GM18502 (cell line): Measurements from ENCODE around the gene CTTN.

ENCODE experiments used
- ATAC-seq: cut with Tn5 transposase; IDR thresholded peaks from one replicate; pipeline ENCODE4 v1.9.1; 2021; ENCODE audit warnings: mild to moderate bottlenecking; ENCODE audit not compliant: unreplicated experiment, poor library complexity

The CTTN gene

DNA sequence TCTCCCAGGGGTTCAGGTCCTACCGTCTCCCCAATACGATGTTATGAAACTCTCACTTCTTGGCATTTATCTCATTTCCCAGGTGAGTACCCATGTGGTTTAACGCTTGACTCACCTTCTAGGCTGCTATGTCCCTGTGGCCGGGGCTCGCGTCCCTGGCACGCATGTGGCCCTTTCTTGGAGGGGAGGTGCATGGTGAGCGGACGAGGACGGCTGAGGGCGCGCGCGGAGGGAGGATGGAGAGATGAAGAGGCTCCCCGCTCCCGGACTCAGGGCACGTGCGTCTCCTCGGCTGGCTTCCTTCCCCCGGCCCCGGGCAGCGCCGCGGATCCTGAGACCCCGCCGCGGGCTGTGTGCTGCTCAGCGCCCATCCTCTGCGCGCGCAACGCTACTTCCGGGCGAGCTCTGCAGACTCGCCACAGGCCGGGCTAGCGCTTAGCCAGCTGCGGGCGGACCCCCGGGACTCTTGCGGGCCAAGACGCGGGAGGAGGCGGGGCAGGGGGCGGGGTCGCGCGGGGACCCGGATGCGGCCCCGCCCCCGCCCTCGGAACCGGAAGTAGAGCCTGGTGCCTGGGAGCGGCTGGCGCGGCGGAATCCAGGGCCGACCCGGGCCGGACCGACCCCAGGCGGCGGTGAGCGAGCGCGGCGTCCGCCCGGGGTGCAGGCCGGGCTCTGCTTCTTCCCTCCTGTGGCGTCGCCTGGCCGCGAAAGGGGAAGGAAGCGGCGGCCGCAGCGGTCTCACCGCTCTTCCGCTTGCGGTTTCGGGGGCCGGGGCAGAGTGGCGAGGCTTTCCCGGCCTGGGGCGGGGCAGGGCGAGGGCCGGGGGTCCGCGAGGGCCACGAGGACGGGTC, at the start of gene CTTN:
Gene CTTN (plus strand): TSS at position 547 of the 851 bp plus-strand sequence. CDS start 8,769 bp downstream, outside the sequence.
- ATAC-seq: peak; percentile 61

DNA sequence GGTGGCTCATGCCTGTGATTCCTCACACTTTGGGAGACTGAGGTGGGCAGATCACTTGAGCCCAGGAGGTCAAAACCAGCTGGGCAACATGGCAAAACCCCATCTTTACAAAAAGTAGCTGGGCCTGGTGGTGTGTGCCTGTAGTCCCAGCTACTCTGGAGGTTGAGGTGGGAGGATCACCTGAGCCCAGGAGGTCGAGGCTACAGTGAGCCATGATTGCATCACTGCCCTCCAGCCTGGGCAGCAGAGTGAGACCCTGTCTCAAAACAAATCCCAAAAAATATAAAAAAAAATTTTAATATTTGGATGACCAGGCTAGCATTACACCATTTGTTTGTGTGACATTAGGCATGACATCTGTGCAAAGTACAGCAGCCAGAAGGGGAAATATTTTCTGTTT, 49.7 kb upstream of the CTTN start:
- ATAC-seq: no peak

DNA sequence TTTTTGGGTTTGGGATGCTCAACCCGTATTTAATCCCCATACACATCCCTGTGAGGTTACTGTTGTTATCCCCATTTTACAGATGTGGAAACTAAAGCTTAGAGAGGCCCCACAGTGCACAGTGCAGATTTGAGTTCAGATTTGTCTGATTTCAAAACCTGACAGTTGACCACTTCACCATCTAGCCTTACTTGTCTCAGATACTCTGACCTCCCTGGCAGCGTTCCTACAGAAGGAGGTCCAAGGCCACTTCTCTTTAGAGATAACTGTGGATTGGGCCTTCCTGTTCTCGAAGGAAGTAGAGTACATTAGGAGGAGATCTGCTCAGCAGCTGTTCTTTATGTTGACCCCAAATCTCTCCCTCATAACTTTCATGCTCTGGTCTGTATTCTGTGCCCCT, 46.7 kb upstream of the CTTN start:
- no peak for ATAC-seq

- ATAC-seq: no peak
Observed at GRCh38 chr11:70352100-70352499, 46.2 kb upstream of the CTTN start.

GRCh38 chr11:70352601-70353000, 45.7 kb upstream of the CTTN start:
- no peak for ATAC-seq

DNA sequence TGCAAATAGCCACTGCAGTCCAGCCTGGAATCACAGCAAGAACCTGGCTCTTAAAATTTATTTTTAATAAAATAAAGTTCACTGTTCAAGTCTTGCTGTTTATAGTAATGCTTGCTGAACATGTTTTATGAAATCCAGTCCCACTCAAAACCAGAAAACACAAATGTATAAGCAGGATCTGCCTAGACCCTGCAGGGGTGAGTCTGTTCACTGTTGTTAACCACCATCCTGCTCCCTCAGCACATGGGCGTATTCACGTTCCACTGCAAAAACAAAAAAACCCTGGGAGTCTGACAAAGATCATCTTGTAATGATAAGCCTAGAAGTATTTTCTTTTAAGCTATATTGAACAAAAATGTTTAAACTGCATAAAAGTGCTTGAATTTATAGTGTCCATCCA, 45.0 kb upstream of the CTTN start:
- ATAC-seq: no peak

- no peak for ATAC-seq
Observed at GRCh38 chr11:70353900-70354568, 44.3 kb upstream of the CTTN start.

DNA sequence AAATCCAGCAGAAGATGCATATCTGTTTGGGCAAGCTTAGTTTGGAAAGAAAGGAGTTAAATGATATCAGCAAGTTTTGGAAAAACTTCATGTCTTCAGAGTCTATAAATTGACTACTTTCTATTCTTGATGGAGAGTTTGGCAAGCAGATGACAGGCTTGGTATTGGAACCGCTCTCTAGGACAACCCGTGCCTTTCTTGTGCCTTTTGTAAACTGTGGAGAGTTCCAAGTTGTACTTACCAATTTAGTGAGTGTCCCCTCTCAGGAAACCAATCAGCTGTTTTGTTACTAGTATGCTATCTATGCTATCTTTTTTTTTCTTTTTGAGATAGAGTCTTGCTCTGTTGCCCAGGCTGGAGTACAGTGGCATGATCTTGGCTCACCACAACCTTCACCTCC, 43.7 kb upstream of the CTTN start:
- ATAC-seq: no peak

- no peak for ATAC-seq
Observed at GRCh38 chr11:70358753-70359152, 39.6 kb upstream of the CTTN start.

DNA sequence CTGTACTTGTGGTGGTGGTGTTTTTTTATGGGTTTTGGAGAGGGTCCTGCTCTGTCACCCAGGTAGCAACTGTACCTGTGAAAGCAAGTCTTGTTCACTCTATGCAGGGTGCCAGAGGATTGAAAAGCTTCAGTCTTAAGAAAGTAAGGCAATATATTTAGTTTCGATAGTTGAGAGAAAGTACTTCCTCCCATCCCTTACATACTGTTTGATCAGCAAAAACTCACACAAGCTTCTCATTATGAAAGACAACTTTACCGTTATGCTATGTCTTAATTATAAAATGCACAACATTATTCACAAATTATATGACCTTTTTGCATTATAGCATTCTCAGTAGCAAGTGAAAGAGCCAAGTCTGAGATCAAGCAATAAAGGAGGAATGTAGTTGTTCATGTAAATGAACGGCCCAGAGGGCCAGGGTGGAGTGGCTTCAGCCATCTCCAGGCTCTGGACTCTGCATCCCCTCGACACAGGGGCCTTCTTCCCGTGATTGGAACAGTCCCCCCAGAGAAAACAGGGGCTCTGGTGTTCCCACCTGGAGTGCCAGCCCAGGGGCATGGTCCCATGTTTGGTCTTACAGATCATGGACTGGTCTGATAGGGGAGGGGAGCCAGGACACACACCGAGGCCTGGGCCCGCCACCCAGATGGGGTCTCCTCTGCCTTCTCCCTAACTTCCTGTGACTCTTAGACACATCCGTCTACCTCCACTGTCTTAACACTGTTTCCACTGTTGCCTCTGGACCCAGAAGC, 38.7 kb upstream of the CTTN start:
- ATAC-seq: no peak

DNA sequence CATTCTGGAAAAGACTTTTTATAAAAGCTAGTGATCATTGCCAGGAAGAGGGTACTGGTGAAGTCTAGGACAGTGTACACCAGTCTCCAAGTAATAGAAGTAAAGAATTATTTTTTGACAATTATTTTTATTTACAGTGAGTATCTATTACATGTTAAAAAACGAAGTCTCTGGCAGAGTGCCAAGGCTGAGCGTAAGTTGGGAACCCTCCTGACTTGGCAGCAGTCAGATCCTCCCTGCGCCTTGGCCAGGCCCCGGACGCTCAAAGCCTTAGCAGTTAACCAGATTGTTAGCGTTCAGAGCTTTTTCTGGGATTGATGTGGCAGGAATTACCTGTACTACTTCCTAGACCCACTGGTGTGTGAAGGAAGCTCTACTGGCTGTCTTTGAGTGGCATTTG, 38.1 kb upstream of the CTTN start:
- ATAC-seq: no peak

DNA sequence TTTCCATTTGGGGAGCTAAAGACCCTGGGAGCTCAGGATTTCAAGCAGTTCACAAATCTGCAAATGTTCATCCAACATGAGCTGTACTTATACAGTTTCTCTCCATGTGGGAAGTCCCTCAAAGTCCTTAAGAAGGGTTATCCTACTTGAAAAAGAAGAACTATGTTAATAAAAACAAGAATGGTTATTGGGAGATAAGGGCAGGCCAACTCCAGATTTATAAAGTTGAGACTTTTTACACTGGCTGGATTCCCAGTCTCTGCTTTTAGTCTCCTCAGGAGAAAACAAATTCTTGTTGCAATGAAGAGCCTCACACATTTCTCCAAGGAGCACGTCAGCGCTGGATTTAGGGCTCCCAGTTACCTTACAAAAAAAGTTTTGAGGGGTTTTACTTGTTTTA, 34.2 kb upstream of the CTTN start:
- no peak for ATAC-seq

DNA sequence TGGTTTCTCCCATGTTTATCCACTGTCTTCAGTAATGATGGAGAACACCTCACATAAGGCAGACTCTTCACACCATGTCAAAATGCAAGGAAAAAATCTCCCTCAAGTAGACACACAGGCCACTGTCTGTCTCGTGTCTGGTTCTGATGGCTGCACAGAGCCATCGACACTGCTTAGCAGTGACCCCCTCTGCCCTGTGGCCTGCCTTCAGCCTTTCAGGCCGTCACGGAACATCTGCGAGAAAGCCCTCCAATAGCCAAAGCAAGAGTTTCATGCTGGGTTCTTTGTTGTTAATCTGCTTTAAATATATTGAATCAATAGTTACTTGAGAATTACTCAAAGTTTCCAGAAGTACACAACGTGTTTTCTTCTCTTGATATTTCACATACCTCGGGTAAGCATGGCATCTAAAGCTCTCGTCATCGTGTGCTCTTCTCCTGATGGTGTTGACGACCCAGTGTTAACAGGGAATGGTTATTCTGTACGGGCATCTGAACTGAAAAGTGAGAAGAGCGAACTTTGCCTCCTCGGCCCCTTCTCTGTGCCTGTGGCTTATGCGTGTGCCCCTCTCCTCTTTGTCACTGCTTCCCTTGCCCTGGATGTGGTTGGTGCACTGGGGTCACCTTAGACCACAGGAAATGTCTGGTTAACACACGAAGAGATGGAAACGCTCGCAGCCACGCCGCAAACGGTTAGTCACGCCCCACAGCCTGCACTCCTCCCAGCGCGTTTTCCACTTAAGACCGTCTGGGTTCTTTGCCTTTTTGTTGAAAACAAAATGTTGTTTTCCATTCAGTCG, 33.4 kb upstream of the CTTN start:
- no peak for ATAC-seq

DNA sequence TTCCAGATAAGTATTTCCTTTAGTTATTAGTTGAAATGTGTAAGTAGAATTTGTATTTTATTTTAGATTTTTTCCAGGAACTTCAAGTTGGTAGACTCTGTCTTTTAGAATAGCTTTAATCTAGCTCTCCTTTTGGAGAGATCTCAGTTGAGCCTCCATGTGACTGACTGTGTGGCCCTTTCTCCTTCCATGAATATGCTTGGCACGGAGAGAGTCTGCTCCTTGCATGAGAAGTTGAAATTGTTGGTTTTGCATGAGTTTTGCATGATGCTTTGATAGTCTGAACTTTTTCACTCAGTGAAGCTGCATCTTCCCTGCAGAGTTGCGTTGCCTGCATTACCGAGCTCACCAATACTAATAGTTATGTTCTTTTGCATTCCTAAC, 32.8 kb upstream of the CTTN start:
- no peak for ATAC-seq

DNA sequence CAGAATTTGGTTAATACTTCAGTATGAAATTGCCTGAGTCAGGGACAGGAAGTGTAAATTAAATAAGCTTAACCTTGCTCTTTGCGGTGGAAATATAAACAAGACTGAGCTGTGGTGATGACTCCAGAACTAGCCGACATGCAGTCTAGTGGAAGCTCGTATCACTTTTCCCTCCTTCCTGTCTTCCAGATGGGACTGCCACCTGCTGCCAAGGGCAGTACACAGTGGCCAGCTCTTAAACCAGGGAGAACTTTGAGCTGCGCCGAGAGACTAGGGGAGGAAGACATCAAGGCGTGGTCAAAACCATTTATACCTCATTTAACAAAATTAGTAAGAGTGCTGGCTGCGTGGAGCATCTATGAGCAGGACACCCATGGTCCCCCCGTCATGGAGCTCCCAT, 31.3 kb upstream of the CTTN start:
- ATAC-seq: no peak

GRCh38 chr11:70368961-70369360, 29.4 kb upstream of the CTTN start:
- ATAC-seq: no peak

DNA sequence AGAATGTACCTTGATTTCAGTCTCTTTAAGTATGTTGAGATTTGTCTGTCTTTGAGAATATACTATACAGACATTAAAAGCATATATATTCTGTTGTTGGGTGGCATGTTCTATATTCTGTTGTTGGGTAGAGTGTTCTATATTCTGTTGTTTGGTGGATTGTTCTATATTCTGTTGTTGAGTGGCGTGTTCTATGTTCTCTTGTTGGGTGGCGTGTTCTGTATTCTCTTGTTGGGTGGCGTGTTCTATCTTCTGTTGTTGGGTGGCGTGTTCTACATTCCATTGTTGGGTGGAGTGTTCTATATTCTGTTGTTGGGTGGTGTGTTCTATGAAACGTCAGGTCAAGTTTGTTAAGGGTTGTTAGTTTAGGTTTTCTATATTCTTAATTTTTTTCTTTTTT, 27.1 kb upstream of the CTTN start:
- no peak for ATAC-seq

DNA sequence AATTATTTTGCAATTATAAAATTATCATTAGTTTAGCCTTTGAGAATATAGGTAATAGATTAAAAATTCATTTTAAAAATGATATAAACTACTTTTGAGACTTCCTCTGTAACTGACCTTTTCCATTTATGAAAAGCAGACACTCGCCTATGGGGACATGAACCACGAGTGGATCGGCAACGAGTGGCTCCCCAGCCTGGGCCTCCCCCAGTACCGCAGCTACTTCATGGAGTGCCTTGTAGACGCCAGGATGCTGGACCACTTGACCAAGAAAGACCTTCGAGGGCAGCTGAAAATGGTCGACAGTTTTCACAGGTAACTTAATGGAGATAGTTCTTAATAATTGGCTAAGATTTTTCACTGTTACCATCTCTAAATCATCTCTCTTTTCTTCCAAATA, 26.3 kb upstream of the CTTN start:
- no peak for ATAC-seq

DNA sequence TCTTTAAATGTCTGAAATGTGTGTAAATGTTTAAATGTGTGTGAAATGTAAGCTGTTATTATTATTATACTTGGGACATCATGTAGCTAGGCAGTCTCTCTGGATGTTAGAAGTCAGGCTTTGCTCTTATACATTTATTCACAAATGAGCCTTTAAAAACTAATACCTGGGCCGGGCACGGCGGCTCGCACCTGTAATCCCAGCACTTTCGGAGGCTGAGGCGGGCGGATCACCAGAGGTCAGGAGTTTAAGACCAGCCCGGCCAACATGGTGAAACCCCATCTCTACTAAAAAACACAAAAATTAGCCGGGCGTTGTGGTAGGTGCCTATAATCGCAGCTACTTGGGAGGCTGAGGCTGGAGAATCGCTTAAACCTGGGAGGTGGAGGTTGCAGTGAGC, 21.7 kb upstream of the CTTN start:
- ATAC-seq: no peak

- no peak for ATAC-seq
Observed at GRCh38 chr11:70377645-70378044, 20.7 kb upstream of the CTTN start.
